Neuron (in vitro differentiated cells): Measurements from ENCODE around the gene AGBL4.
"Not testable (repeated sequence)": the region's sequence is repeated elsewhere in the genome, so short reads cannot be mapped to it uniquely, and the experiment has no call there.

Experiments used
- H2AFZ ChIP-seq: one replicate; pipeline ENCODE4 v1.6.1; 2013; ENCODE audit warnings: low read depth, mild to moderate bottlenecking, inconsistent platforms, low read length, moderate library complexity
- H3K27me3 ChIP-seq: one replicate; pipeline ENCODE4 v1.6.1; 2013; ENCODE audit warnings: low read length; ENCODE audit not compliant: insufficient read depth
- H3K36me3 ChIP-seq: one replicate; pipeline ENCODE4 v1.6.1; 2013; ENCODE audit warnings: low read length; ENCODE audit not compliant: insufficient read depth
- H3K4me1 ChIP-seq: one replicate; pipeline ENCODE4 v1.6.1; 2013; ENCODE audit warnings: low read length; ENCODE audit not compliant: insufficient read depth
- H3K4me3 ChIP-seq: 2 replicates; pipeline ENCODE4 v1.5.1; 2013; ENCODE audit warnings: mild to moderate bottlenecking, low read length, moderate library complexity
- H3K9me3 ChIP-seq: one replicate; pipeline ENCODE4 v1.6.1; 2013; ENCODE audit warnings: low read length

Gene AGBL4

GRCh38 chr1:48523558-48523957 is 1500.2 kb downstream of the AGBL4 start:
- Histone ChIP-seq H3K4me3 (no peak overlapping the region), H2AFZ (no peak overlapping the region), H3K4me1 (no peaks in the 10 kb centered on the region), H3K36me3 (no peaks in the 10 kb centered on the region), H3K27me3 (peaks cover 3% of the 10 kb centered on the region), H3K9me3 (no peaks in the 10 kb centered on the region)

GRCh38 chr1:48519896-48520295 is 1503.9 kb downstream of the AGBL4 start:
- not testable (repeated sequence) for H3K9me3 ChIP-seq, H2AFZ ChIP-seq, H3K4me3 ChIP-seq, H3K27me3 ChIP-seq, H3K36me3 ChIP-seq, H3K4me1 ChIP-seq

- Histone ChIP-seq H2AFZ (no peak overlapping the region), H3K4me3 (no peak overlapping the region), H3K4me1 (peaks cover 7% of the 10 kb centered on the region), H3K27me3 (no peaks in the 10 kb centered on the region), H3K9me3 (no peaks in the 10 kb centered on the region), H3K36me3 (no peaks in the 10 kb centered on the region)
Observed at GRCh38 chr1:48506870-48507269, 1516.9 kb downstream of the AGBL4 start.

- Histone ChIP-seq H3K4me3 (no peak overlapping the region), H3K36me3 (no peaks in the 10 kb centered on the region), H3K9me3 (no peaks in the 10 kb centered on the region), H2AFZ (no peak overlapping the region), H3K27me3 (no peaks in the 10 kb centered on the region), H3K4me1 (no peaks in the 10 kb centered on the region)
Observed at GRCh38 chr1:48500541-48501450, 1523.0 kb downstream of the AGBL4 start.

GRCh38 chr1:48499211-48499735 is 1524.5 kb downstream of the AGBL4 start:
- H3K4me3 ChIP-seq = no peak overlapping the region

GRCh38 chr1:48498096-48498791 is 1525.5 kb downstream of the AGBL4 start:
- no peaks in the 10 kb centered on the region for H3K27me3 ChIP-seq
- H3K9me3 ChIP-seq = no peaks in the 10 kb centered on the region
- H3K36me3 ChIP-seq = no peaks in the 10 kb centered on the region
- no peak overlapping the region for H3K4me3 ChIP-seq
- no peak overlapping the region for H2AFZ ChIP-seq
- H3K4me1 ChIP-seq = peaks cover 10% of the 10 kb centered on the region

More at GRCh38 chr1:48499211-48499735, 1524.5 kb downstream of the AGBL4 start:
- no peaks in the 10 kb centered on the region for H3K36me3 ChIP-seq
- no peaks in the 10 kb centered on the region for H3K9me3 ChIP-seq
- H3K4me1 ChIP-seq = peaks cover 5% of the 10 kb centered on the region
- H3K27me3 ChIP-seq = no peaks in the 10 kb centered on the region
- no peak overlapping the region for H2AFZ ChIP-seq

- Histone ChIP-seq H3K27me3 (no peaks in the 10 kb centered on the region), H3K4me1 (peaks cover 14% of the 10 kb centered on the region), H3K9me3 (no peaks in the 10 kb centered on the region), H3K36me3 (no peaks in the 10 kb centered on the region), H2AFZ (no peak overlapping the region), H3K4me3 (no peak overlapping the region)
Observed at GRCh38 chr1:48495911-48496310, 1527.8 kb downstream of the AGBL4 start.

GRCh38 chr1:48495166-48495565 is 1528.6 kb downstream of the AGBL4 start:
- H3K4me3 ChIP-seq = no peak overlapping the region
- H3K36me3 ChIP-seq = no peaks in the 10 kb centered on the region
- no peaks in the 10 kb centered on the region for H3K9me3 ChIP-seq
- peaks cover 14% of the 10 kb centered on the region for H3K4me1 ChIP-seq
- no peaks in the 10 kb centered on the region for H3K27me3 ChIP-seq
- no peak overlapping the region for H2AFZ ChIP-seq

GRCh38 chr1:48493970-48494769 is 1529.6 kb downstream of the AGBL4 start:
- Histone ChIP-seq H3K27me3 (no peaks in the 10 kb centered on the region), H2AFZ (no peak overlapping the region), H3K4me3 (no peak overlapping the region), H3K4me1 (peaks cover 14% of the 10 kb centered on the region), H3K36me3 (no peaks in the 10 kb centered on the region), H3K9me3 (no peaks in the 10 kb centered on the region)

- Histone ChIP-seq H3K4me3 (no peak overlapping the region), H3K36me3 (no peaks in the 10 kb centered on the region), H3K9me3 (no peaks in the 10 kb centered on the region), H3K4me1 (peaks cover 14% of the 10 kb centered on the region), H2AFZ (no peak overlapping the region), H3K27me3 (no peaks in the 10 kb centered on the region)
Observed at GRCh38 chr1:48493041-48493440, 1530.7 kb downstream of the AGBL4 start.

- no peaks in the 10 kb centered on the region for H3K27me3 ChIP-seq
- H3K9me3 ChIP-seq = no peaks in the 10 kb centered on the region
- no peak overlapping the region for H3K4me3 ChIP-seq
- peaks cover 14% of the 10 kb centered on the region for H3K4me1 ChIP-seq
- H2AFZ ChIP-seq = no peak overlapping the region
- no peaks in the 10 kb centered on the region for H3K36me3 ChIP-seq
Observed at GRCh38 chr1:48492392-48492791, 1531.4 kb downstream of the AGBL4 start.

- Histone ChIP-seq H3K27me3 (no peaks in the 10 kb centered on the region), H2AFZ (no peak overlapping the region), H3K4me3 (no peak overlapping the region), H3K9me3 (no peaks in the 10 kb centered on the region), H3K36me3 (no peaks in the 10 kb centered on the region), H3K4me1 (peaks cover 4% of the 10 kb centered on the region)
Observed at GRCh38 chr1:48488721-48489120, 1535.0 kb downstream of the AGBL4 start.
